ENCODE results near the gene ITSN1.

DNA sequence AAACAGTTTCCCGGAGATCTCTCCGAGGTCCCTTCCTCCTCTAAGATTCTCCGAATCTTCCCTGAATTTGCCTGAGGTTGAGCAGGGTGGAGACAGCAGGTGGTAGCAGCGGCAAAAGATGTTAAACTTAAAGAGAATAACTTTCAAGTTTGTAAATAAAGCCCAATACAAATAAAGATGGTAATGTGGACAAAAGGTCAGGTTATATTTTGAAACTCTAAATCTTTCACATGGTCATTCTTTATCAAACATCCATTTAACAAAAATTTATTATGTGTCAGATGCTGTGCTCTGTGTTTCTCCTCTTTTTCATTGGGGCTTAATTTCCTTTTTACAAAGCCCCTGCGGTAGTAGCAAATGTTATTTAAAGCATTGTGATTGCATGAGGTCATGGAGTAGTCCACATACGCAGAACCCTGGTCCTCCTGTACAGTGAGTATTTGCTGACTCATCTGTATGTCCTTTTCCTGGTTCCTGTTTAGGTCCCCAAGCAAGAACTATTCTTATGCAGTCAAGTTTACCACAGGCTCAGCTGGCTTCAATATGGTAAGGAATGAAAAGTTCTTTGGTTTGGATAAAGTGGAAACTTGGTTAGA, 119.2 kb downstream of the ITSN1 start:
- TF ChIP-seq, protein P1, sequence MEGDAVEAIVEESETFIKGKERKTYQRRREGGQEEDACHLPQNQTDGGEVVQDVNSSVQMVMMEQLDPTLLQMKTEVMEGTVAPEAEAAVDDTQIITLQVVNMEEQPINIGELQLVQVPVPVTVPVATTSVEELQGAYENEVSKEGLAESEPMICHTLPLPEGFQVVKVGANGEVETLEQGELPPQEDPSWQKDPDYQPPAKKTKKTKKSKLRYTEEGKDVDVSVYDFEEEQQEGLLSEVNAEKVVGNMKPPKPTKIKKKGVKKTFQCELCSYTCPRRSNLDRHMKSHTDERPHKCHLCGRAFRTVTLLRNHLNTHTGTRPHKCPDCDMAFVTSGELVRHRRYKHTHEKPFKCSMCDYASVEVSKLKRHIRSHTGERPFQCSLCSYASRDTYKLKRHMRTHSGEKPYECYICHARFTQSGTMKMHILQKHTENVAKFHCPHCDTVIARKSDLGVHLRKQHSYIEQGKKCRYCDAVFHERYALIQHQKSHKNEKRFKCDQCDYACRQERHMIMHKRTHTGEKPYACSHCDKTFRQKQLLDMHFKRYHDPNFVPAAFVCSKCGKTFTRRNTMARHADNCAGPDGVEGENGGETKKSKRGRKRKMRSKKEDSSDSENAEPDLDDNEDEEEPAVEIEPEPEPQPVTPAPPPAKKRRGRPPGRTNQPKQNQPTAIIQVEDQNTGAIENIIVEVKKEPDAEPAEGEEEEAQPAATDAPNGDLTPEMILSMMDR (IDR thresholded peaks at IDR 0.05; ENCODE audit: low read depth, low read length, poor library complexity, severe bottlenecking), result no peak
- no peak for TF ChIP-seq EZH2phosphoT487 (IDR thresholded peaks at IDR 0.05; ENCODE audit: borderline replicate concordance, low read length)

Data from DOHH2 (cell line).